ENCODE measurements around the gene NPAS3.

DNA sequence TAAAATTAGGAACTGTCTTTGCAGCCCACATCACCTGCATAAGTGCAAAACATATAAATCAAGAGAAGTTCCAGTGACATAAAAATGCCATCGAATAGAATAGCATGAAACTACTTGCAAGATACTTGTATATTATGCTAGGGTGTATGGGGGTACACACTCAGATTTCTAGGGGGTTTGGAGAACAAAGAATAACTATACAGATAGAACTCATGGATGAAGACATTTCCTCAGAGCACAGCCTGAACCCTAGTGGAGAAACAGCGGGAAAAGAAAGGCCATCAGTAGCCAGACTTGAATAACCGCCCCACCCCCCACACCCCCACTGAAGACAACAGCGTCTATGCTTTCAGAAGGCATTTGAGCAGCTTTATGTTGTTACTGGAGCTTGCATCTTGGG lies 425.8 kb downstream of the NPAS3 start:
- TF ChIP-seq CTCF (conservative IDR thresholded peaks at IDR 0.05; ENCODE audit: low read length) (no peak), EZH2phosphoT487 (IDR thresholded peaks at IDR 0.05; ENCODE audit: borderline replicate concordance, low read depth, low read length) (no peak)
